GM19043 (cell line): ENCODE results near the gene NELFCD.
A peak's percentile ranks its signal among the peaks of the same experiment; 100 is the strongest.
"Not testable (repeated sequence)": the region's sequence is repeated elsewhere in the genome, so short reads cannot be mapped to it uniquely, and the experiment has no call there.

Source experiments
- ATAC-seq: cut with Tn5 transposase; IDR thresholded peaks from one replicate; pipeline ENCODE4 v1.9.1; 2021; ENCODE audit warnings: low read depth; ENCODE audit not compliant: unreplicated experiment

NELFCD gene

GRCh38 chr20:59007665-59008511, 26.8 kb downstream of the NELFCD start:
- ATAC-seq: peak; percentile 30

GRCh38 chr20:59008715-59009336, 27.8 kb downstream of the NELFCD start:
- ATAC-seq: no peak

- ATAC-seq: no peak
Observed at GRCh38 chr20:59010321-59010994, 29.4 kb downstream of the NELFCD start.

GRCh38 chr20:59010995-59011873, 30.2 kb downstream of the NELFCD start:
- ATAC-seq: no peak

GRCh38 chr20:59011874-59012157, 30.8 kb downstream of the NELFCD start:
- ATAC-seq: not testable (repeated sequence)

- no peak for ATAC-seq
Observed at GRCh38 chr20:59013031-59013951, 32.2 kb downstream of the NELFCD start.

- ATAC-seq: no peak
Observed at GRCh38 chr20:59013959-59014608, 33.0 kb downstream of the NELFCD start.

GRCh38 chr20:59014680-59015389, 33.8 kb downstream of the NELFCD start:
- ATAC-seq: no peak

GRCh38 chr20:59015411-59015810, 34.4 kb downstream of the NELFCD start:
- ATAC-seq: no peak

GRCh38 chr20:59015812-59016711, 35.0 kb downstream of the NELFCD start:
- ATAC-seq: no peak

- no peak for ATAC-seq
Observed at GRCh38 chr20:59016795-59017492, 35.9 kb downstream of the NELFCD start.

GRCh38 chr20:59017493-59018231, 36.6 kb downstream of the NELFCD start:
- no peak for ATAC-seq

- no peak for ATAC-seq
Observed at GRCh38 chr20:59018817-59019216, 37.8 kb downstream of the NELFCD start.

GRCh38 chr20:59019217-59019616, 38.2 kb downstream of the NELFCD start, which contains the start of gene TUBB1:
Gene TUBB1, plus strand, starts transcription at chr20:59019429. Its CDS starts 94 bp downstream, at chr20:59019523.
- ATAC-seq: no peak

GRCh38 chr20:59020938-59021551, 40.0 kb downstream of the NELFCD start:
- no peak for ATAC-seq

GRCh38 chr20:59022754-59023153, 41.7 kb downstream of the NELFCD start:
- no peak for ATAC-seq
